DOHH2 (cell line): ENCODE data around the gene EXOC6B.

ENCODE experiments used
- H3F3A ChIP-seq: fragments of 200-600 bp; sonication (generic), shearing (Covaris generic); 2 replicates; pipeline ENCODE4 v1.6.0; 2016; ENCODE audit warnings: antibody characterized with exemption, mild to moderate bottlenecking; ENCODE audit not compliant: control insufficient read depth, insufficient read depth
- H3K27ac ChIP-seq: fragments of 200-600 bp; sonication (generic); 2 replicates; pipeline ENCODE4 v1.5.1; 2014; ENCODE audit warnings: low read depth, mild to moderate bottlenecking, low read length, moderate library complexity
- H3K27me3 ChIP-seq: fragments of 200-600 bp; sonication (generic); 2 replicates; pipeline ENCODE4 v1.6.1; 2014; ENCODE audit warnings: mild to moderate bottlenecking, low read length, mixed read lengths; ENCODE audit not compliant: control insufficient read depth
- H3K36me3 ChIP-seq: fragments of 200-600 bp; sonication (generic); 2 replicates; pipeline ENCODE4 v1.6.1; 2014; ENCODE audit warnings: mild to moderate bottlenecking, low read length, moderate library complexity, mixed read lengths; ENCODE audit not compliant: control insufficient read depth
- H3K4me1 ChIP-seq: fragments of 200-600 bp; sonication (generic); 2 replicates; pipeline ENCODE4 v1.6.1; 2014; ENCODE audit warnings: mild to moderate bottlenecking, low read length, mixed read lengths; ENCODE audit not compliant: control insufficient read depth
- H3K4me2 ChIP-seq: fragments of 200-600 bp; sonication (generic); 2 replicates; pipeline ENCODE4 v1.6.0; 2014; ENCODE audit warnings: mild to moderate bottlenecking, low read length, moderate library complexity
- H3K4me3 ChIP-seq: fragments of 200-600 bp; sonication (generic); 2 replicates; pipeline ENCODE4 v1.5.1; 2014; ENCODE audit warnings: mild to moderate bottlenecking, low read length, mixed read lengths
- H3K79me2 ChIP-seq: fragments of 200-600 bp; sonication (generic); 2 replicates; pipeline ENCODE4 v1.6.1; 2014; ENCODE audit warnings: mild to moderate bottlenecking, low read length, mixed read lengths; ENCODE audit not compliant: control insufficient read depth
- H3K9me2 ChIP-seq: fragments of 200-600 bp; sonication (generic); replicated peaks from 2 replicates; pipeline ENCODE4 v1.6.1; 2014; ENCODE audit warnings: mild to moderate bottlenecking, low read length, mixed read lengths; ENCODE audit not compliant: control insufficient read depth
- H3K9me3 ChIP-seq: fragments of 200-600 bp; sonication (generic); 2 replicates; pipeline ENCODE4 v1.6.1; 2014; ENCODE audit warnings: antibody characterized with exemption, low read length, mixed read lengths; ENCODE audit not compliant: control insufficient read depth, insufficient read depth
- H4K20me1 ChIP-seq: fragments of 200-600 bp; sonication (generic); 2 replicates; pipeline ENCODE4 v1.6.0; 2014; ENCODE audit warnings: low read depth, mild to moderate bottlenecking, antibody characterized with exemption, low read length, moderate library complexity; ENCODE audit not compliant: control insufficient read depth, insufficient read depth
- EZH2phosphoT487 ChIP-seq: fragments of 200-600 bp; sonication (generic); IDR thresholded peaks from 2 replicates; pipeline ENCODE4 v1.6.1; 2017; ENCODE audit warnings: borderline replicate concordance, mild to moderate bottlenecking, antibody characterized with exemption, low read length, moderate library complexity, mixed read lengths
- TF ChIP-seq, protein P1 (sequence below): fragments of 200-600 bp; sonication (generic); IDR thresholded peaks from one replicate; pipeline ENCODE4 v1.5.1; 2014; ENCODE audit warnings: antibody characterized with exemption, mild to moderate bottlenecking, low read depth, low read length; ENCODE audit not compliant: poor library complexity, severe bottlenecking

Gene EXOC6B

DNA sequence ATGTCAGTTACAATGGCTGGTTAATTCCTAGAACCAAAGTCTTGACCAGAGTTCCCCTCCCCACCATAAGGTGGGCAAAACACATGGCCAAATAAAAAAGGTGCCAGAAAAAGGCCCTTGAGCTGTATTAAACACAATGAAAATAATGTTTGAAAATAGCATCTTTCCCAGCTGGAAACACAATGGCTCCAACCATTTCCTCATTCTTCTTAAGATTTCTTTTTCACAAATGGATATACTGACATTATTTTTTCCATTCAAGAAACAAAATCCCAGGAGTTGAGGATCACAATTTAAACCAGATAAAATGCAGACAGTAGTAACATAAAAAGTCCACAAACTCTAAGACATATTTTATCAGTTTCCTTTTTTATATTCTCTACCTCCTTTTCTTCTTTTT, 143.8 kb downstream of the EXOC6B start:
- no peaks in the 10 kb centered on the region for H4K20me1 ChIP-seq
- no peak overlapping the region for H3K4me3 ChIP-seq
- no peak overlapping the region for H3K27ac ChIP-seq
- no peaks in the 10 kb centered on the region for H3F3A ChIP-seq
- H3K36me3 ChIP-seq = no peaks in the 10 kb centered on the region
- TF ChIP-seq EZH2phosphoT487 = no peak
- TF ChIP-seq, protein P1, sequence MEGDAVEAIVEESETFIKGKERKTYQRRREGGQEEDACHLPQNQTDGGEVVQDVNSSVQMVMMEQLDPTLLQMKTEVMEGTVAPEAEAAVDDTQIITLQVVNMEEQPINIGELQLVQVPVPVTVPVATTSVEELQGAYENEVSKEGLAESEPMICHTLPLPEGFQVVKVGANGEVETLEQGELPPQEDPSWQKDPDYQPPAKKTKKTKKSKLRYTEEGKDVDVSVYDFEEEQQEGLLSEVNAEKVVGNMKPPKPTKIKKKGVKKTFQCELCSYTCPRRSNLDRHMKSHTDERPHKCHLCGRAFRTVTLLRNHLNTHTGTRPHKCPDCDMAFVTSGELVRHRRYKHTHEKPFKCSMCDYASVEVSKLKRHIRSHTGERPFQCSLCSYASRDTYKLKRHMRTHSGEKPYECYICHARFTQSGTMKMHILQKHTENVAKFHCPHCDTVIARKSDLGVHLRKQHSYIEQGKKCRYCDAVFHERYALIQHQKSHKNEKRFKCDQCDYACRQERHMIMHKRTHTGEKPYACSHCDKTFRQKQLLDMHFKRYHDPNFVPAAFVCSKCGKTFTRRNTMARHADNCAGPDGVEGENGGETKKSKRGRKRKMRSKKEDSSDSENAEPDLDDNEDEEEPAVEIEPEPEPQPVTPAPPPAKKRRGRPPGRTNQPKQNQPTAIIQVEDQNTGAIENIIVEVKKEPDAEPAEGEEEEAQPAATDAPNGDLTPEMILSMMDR = no peak
- no peaks in the 10 kb centered on the region for H3K9me3 ChIP-seq
- no peaks in the 10 kb centered on the region for H3K79me2 ChIP-seq
- no peaks in the 10 kb centered on the region for H3K4me1 ChIP-seq
- no peaks in the 10 kb centered on the region for H3K9me2 ChIP-seq
- H3K4me2 ChIP-seq = no peak overlapping the region
- H3K27me3 ChIP-seq = no peaks in the 10 kb centered on the region

DNA sequence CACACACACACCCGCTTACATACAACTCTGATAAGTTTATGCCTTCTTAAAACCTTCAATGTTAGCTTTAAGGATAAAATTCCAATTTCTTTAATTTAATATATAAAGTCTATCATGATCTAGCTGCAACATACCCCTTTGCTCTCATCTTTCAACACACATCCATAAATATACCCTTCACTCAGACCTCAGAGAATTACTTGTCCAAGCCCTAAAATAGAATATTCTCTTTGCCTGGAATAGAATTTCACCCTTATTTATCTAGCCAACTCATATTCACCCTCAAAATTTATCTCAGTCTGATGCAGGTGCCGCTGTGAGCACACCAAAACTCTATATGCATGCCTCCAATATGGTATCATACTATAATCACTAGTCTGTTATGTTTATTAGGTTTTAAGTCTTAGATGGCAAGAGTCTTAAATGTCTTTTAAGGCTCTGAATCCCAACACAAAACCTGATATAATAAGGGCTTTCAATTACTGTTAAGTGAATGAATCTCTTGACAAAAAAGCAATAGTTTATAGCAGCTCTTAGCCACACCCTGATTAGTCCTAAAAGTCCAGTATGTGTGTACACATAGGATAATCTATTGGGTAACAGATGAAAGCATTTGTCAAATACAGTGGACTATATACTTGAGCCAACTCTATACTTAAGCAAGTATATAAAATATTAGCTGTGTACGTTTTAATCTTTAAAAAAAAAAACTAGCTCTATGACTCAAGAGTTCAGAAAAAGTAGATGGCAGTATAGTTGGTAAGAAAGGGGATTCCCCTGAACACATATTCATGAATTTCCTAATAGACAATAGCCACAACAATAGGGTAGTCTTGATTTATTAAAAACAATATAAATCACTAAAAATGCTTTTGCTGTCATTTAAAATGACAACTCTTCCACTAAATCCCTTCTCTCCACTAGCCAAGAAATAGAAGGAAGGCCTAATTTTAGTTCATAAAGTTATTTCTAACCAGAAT, 144.5 kb downstream of the EXOC6B start:
- H3K9me3 ChIP-seq = no peaks in the 10 kb centered on the region

DNA sequence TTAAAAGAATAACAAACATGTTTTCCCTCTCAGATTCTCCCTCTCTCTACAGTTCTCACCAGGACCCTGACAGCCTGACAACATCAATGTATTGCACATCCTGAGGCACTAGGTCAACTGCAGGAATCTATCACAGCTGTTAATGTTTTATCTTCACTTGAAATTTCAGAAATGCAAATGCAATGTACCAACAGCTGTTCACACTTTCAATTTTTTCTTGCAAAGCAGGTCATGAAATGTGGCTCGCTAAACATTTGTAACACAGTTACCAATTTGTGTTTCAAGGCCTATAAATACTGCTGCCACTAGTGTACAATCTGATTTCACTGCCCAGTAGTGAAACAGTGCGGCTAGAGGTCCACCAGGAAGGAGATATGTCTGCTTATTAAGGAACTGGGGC, 147.8 kb downstream of the EXOC6B start:
- no peak overlapping the region for H3K4me3 ChIP-seq
- no peaks in the 10 kb centered on the region for H3K36me3 ChIP-seq
- TF ChIP-seq, protein P1 = no peak
- no peak for TF ChIP-seq EZH2phosphoT487
- H3K79me2 ChIP-seq = no peaks in the 10 kb centered on the region
- no peaks in the 10 kb centered on the region for H3K4me1 ChIP-seq
- H3F3A ChIP-seq = no peaks in the 10 kb centered on the region
- H3K9me3 ChIP-seq = no peaks in the 10 kb centered on the region
- no peak overlapping the region for H3K4me2 ChIP-seq
- no peaks in the 10 kb centered on the region for H4K20me1 ChIP-seq
- H3K27me3 ChIP-seq = no peaks in the 10 kb centered on the region
- no peak overlapping the region for H3K27ac ChIP-seq
- H3K9me2 ChIP-seq = no peaks in the 10 kb centered on the region

More for the DNA sequence above, 144.5 kb downstream of the EXOC6B start:
- Histone ChIP-seq H3K27ac (no peak overlapping the region), H3K79me2 (no peaks in the 10 kb centered on the region), H3F3A (no peaks in the 10 kb centered on the region), H3K4me2 (no peak overlapping the region), H3K27me3 (no peaks in the 10 kb centered on the region), H3K36me3 (no peaks in the 10 kb centered on the region), H3K4me3 (no peak overlapping the region), H4K20me1 (no peaks in the 10 kb centered on the region), H3K4me1 (no peaks in the 10 kb centered on the region), H3K9me2 (no peaks in the 10 kb centered on the region)
- TF ChIP-seq, protein P1 = no peak
- TF ChIP-seq EZH2phosphoT487 = no peak
